Fibroblast of villous mesenchyme (primary cell): ENCODE results near the gene INIP. TPM values are rescaled to one million over a fixed set of nuclear protein-coding genes. Genes with fewer than 3 reads are reported as not detected.
A peak's percentile ranks its signal among the peaks of the same experiment; 100 is the strongest.

ENCODE experiments used
- DNase-seq: peaks from one replicate; pipeline ENCODE4 v3.0.0-alpha.2; 2010; ENCODE audit warnings: low read depth
- H3K4me3 ChIP-seq: 2 replicates; pipeline ENCODE4 v1.5.1; 2011; ENCODE audit warnings: low read depth, mild to moderate bottlenecking, low read length
- total RNA-seq: library from RNA; depleted of rRNA; stranded (reverse); fragments of >200 nt; gene quantifications from 2 replicates; pipeline ENCODE4 v1.2.3, GENCODE V29; 2012
- TF ChIP-seq, protein P1 (sequence below): IDR thresholded peaks from 2 replicates; pipeline ENCODE4 v1.5.1; 2012; ENCODE audit warnings: low read depth, mild to moderate bottlenecking, low read length; ENCODE audit not compliant: insufficient read depth

The INIP gene
- total RNA-seq, 1 donor, result 23.3 TPM

DNA sequence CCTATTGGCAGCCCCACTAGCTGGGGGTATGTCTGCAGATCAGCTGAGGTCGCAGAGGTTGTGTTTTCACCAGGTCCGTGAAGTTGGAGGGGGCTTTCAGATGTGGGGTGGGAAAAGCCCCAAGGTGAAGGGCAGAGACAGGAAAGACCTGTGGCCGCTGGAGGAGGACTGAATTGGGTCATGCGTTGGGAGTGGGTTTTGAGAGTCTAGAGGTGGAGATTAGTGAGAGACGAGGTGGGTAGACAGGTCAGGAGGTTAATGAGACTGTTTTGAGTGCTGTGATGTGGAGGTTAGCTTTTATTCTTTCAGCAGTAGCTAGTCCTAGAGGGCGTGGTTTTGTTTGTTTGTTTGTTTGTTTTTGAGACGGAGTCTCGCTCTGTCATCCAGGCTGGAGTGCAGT, 42.9 kb upstream of the INIP start:
- TF ChIP-seq, protein P1, sequence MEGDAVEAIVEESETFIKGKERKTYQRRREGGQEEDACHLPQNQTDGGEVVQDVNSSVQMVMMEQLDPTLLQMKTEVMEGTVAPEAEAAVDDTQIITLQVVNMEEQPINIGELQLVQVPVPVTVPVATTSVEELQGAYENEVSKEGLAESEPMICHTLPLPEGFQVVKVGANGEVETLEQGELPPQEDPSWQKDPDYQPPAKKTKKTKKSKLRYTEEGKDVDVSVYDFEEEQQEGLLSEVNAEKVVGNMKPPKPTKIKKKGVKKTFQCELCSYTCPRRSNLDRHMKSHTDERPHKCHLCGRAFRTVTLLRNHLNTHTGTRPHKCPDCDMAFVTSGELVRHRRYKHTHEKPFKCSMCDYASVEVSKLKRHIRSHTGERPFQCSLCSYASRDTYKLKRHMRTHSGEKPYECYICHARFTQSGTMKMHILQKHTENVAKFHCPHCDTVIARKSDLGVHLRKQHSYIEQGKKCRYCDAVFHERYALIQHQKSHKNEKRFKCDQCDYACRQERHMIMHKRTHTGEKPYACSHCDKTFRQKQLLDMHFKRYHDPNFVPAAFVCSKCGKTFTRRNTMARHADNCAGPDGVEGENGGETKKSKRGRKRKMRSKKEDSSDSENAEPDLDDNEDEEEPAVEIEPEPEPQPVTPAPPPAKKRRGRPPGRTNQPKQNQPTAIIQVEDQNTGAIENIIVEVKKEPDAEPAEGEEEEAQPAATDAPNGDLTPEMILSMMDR, result no peak

DNA sequence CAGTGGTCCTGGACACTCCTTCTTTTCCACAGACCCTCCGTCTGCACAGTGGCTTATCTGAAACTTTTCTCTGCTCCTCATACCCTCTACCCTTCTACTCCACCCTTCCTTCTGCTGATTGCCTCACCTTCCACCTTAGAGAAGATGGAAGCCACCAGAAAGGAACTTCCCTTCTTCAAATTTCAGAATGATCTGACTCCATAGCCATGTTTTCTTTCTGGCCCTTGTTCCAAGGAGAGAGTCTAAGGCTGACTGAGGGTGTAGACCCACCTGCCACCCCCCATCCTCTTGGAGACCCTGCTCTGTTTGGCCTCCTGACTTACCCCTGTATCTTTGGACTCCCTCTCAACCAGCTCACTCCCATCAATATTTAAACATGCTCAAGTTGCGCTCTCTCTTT, 40.0 kb upstream of the INIP start:
- DNase-seq, result no peak
- no peak overlapping the region for H3K4me3 ChIP-seq
- TF ChIP-seq, protein P1, result no peak

More for the DNA sequence above, 42.9 kb upstream of the INIP start:
- no peak overlapping the region for H3K4me3 ChIP-seq
- no peak for DNase-seq

DNA sequence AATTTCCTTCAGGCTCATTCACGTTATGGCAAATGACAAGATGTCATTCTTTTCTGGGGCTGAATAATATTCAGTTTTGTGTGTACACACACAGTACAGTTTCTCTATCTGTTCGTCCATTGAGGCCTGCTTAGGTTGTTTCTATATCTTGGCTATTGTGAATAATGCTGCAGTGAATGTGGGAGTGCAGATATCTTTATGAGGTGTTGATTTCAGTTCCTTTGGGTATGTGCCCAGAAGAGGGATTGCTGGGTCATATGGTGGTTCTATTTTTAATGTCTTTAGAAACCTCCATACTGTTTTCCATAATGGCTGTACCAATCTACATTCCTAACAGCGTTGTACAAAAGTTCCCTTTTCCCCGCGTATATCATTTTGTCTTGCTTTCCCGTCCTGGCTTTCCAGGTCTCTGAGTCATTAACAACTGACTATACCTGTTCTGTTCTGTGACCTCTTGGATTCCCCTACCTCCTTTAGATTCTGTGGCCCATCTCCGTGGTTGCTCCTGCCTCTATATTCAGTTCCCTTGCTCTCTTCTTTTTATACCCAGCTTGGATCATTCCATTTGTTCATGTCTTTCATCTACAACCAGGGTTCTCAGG, 39.5 kb upstream of the INIP start:
- TF ChIP-seq, protein P1, result no peak
- peak; percentile 91 for DNase-seq
- no peak overlapping the region for H3K4me3 ChIP-seq

DNA sequence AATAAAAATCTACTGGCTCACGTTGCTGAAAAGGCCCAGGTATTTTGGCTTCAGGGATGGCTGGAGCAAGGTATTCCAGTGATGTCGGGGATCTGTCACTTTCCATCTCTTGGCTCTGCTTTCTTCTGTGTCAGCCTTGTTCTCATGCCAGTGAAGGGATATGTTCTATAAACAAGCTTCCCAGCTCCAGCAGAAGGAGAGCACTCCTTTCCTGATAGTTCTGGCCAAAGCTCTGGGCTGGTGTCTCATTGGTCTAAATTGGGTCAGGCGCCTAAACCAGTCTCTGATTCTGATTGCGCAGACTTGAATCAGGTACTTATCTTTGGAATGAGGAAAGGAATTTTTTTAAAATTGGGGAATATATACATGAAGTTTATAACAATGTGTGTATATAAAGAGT, 37.8 kb upstream of the INIP start:
- peak; percentile 44 for DNase-seq
- TF ChIP-seq, protein P1, result no peak
- H3K4me3 ChIP-seq, result no peak overlapping the region

- DNase-seq, result no peak
- H3K4me3 ChIP-seq, result no peak overlapping the region
- TF ChIP-seq, protein P1, result no peak
These were observed 37.1 kb upstream of the INIP start for GRCh38 chr9:112755016-112755427.

GRCh38 chr9:112754578-112754977, 36.7 kb upstream of the INIP start:
- peak; percentile 42 for DNase-seq
- TF ChIP-seq, protein P1, result no peak
- no peak overlapping the region for H3K4me3 ChIP-seq

DNA sequence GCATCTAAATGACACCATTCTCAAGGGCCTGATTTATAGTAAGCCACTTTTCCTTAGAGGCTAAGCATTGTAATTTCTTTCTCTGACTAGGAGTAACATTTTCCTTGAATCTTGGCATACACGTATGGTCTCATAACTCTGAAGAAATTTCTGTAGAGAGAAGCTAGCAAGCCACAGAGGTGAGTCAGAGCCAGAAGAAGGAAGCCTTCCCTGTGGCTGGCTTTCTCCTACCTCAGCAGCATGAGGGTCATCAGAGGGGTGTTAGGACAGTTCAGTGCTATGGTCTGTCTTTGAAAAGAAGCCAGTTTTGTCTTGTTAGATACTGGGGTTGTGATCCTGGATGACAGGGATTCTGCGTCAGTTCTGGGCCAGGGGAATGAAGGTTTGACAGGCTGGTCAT, 35.8 kb upstream of the INIP start:
- TF ChIP-seq, protein P1, result no peak
- DNase-seq, result peak; percentile 80
- H3K4me3 ChIP-seq, result no peak overlapping the region
